H9 (cell line): Measurements from ENCODE around the gene NCOA1. TPM values are rescaled to one million over a fixed set of nuclear protein-coding genes. Genes with fewer than 3 reads are reported as not detected.

Experiments
- DNase-seq: peaks from one replicate; pipeline ENCODE4 v3.0.0-alpha.2; 2017
- H2AFZ ChIP-seq: one replicate; pipeline ENCODE4 v1.6.1; 2013; ENCODE audit warnings: mild to moderate bottlenecking, low read length, control low read depth, moderate library complexity
- H2AK5ac ChIP-seq: 2 replicates; pipeline ENCODE4 v1.6.1; 2013; ENCODE audit warnings: low read length, control low read depth, mixed read lengths; ENCODE audit not compliant: insufficient read length
- H2BK120ac ChIP-seq: one replicate; pipeline ENCODE4 v1.6.1; 2013; ENCODE audit warnings: low read depth, mild to moderate bottlenecking, low read length, control low read depth, inconsistent platforms; ENCODE audit not compliant: poor library complexity, severe bottlenecking
- H2BK12ac ChIP-seq: 2 replicates; pipeline ENCODE4 v1.6.1; 2013; ENCODE audit warnings: low read length, control low read depth, mixed read lengths, low read depth; ENCODE audit not compliant: insufficient read length
- H2BK15ac ChIP-seq: 2 replicates; pipeline ENCODE4 v1.6.1; 2013; ENCODE audit warnings: low read depth, low read length, control low read depth
- H2BK20ac ChIP-seq: one replicate; pipeline ENCODE4 v1.6.1; 2013; ENCODE audit warnings: low read depth, mild to moderate bottlenecking, low read length, control low read depth, inconsistent platforms; ENCODE audit not compliant: poor library complexity, severe bottlenecking
- H2BK5ac ChIP-seq: 2 replicates; pipeline ENCODE4 v1.6.1; 2013; ENCODE audit warnings: low read length, control low read depth, mixed read lengths; ENCODE audit not compliant: insufficient read length
- H3K14ac ChIP-seq: 2 replicates; pipeline ENCODE4 v1.6.1; 2013; ENCODE audit warnings: low read length, control low read depth; ENCODE audit not compliant: insufficient read depth
- H3K18ac ChIP-seq: 2 replicates; pipeline ENCODE4 v1.6.1; 2013; ENCODE audit warnings: low read depth, mild to moderate bottlenecking, mixed read lengths, low read length, control low read depth; ENCODE audit not compliant: insufficient read length
- H3K23ac ChIP-seq: 2 replicates; pipeline ENCODE4 v1.6.1; 2013; ENCODE audit warnings: low read length, control low read depth, mixed read lengths, low read depth; ENCODE audit not compliant: insufficient read length
- H3K23me2 ChIP-seq: 2 replicates; pipeline ENCODE4 v1.6.1; 2013; ENCODE audit warnings: low read depth, mild to moderate bottlenecking, mixed read lengths, low read length, control low read depth; ENCODE audit not compliant: insufficient read length, poor library complexity, severe bottlenecking
- H3K27ac ChIP-seq: 2 replicates; pipeline ENCODE4 v1.5.1; 2013; ENCODE audit warnings: low read length, control low read depth, mixed read lengths, low read depth; ENCODE audit not compliant: insufficient read length
- H3K27me3 ChIP-seq: 2 replicates; pipeline ENCODE4 v1.6.1; 2013; ENCODE audit warnings: low read length, control low read depth, inconsistent platforms; ENCODE audit not compliant: insufficient read depth
- H3K4ac ChIP-seq: 2 replicates; pipeline ENCODE4 v1.6.1; 2013; ENCODE audit warnings: low read depth, mild to moderate bottlenecking, control low read depth, inconsistent platforms, low read length, moderate library complexity
- H3K4me1 ChIP-seq: 2 replicates; pipeline ENCODE4 v1.6.1; 2013; ENCODE audit warnings: low read length, control low read depth, inconsistent platforms; ENCODE audit not compliant: insufficient read depth
- H3K4me2 ChIP-seq: 2 replicates; pipeline ENCODE4 v1.6.1; 2013; ENCODE audit warnings: low read length, control low read depth, mixed read lengths; ENCODE audit not compliant: insufficient read length, insufficient read depth
- H3K56ac ChIP-seq: 2 replicates; pipeline ENCODE4 v1.6.1; 2013; ENCODE audit warnings: low read depth, mild to moderate bottlenecking, mixed read lengths, low read length, control low read depth; ENCODE audit not compliant: insufficient read length
- H3K79me1 ChIP-seq: 2 replicates; pipeline ENCODE4 v1.6.1; 2013; ENCODE audit warnings: low read depth, mild to moderate bottlenecking, moderate library complexity, low read length, control low read depth, inconsistent platforms; ENCODE audit not compliant: insufficient read depth, poor library complexity, severe bottlenecking
- H3K79me2 ChIP-seq: 2 replicates; pipeline ENCODE4 v1.6.1; 2013; ENCODE audit warnings: low read length, control low read depth, inconsistent platforms; ENCODE audit not compliant: insufficient read depth
- H3K9ac ChIP-seq: 2 replicates; pipeline ENCODE4 v1.6.1; 2013; ENCODE audit warnings: low read length, control low read depth, mixed read lengths; ENCODE audit not compliant: insufficient read length; ENCODE audit errors: extremely low read depth
- H3K9me3 ChIP-seq: one replicate; pipeline ENCODE4 v1.6.1; 2013; ENCODE audit warnings: low read depth, low read length, inconsistent platforms; ENCODE audit not compliant: control insufficient read depth
- H3T11ph ChIP-seq: one replicate; pipeline ENCODE4 v1.6.1; 2013; ENCODE audit warnings: mild to moderate bottlenecking, low read length, control low read depth, inconsistent platforms
- H4K20me1 ChIP-seq: one replicate; pipeline ENCODE4 v1.6.1; 2013; ENCODE audit not compliant: control insufficient read depth, insufficient read length, insufficient read depth
- H4K5ac ChIP-seq: 2 replicates; pipeline ENCODE4 v1.6.1; 2013; ENCODE audit warnings: low read depth, mild to moderate bottlenecking, mixed read lengths, low read length, control low read depth; ENCODE audit not compliant: insufficient read length
- H4K8ac ChIP-seq: replicated peaks from 2 replicates; pipeline ENCODE4 v1.6.1; 2013; ENCODE audit warnings: low read length, control low read depth, mixed read lengths, low read depth; ENCODE audit not compliant: insufficient read length
- H4K91ac ChIP-seq: 2 replicates; pipeline ENCODE4 v1.6.1; 2013; ENCODE audit warnings: low read depth, mild to moderate bottlenecking, moderate library complexity, mixed read lengths, low read length, control low read depth; ENCODE audit not compliant: insufficient read length
- H3K27ac Mint-ChIP-seq, 3 experiments: 2 replicates in 2 of 3; 3 replicates in 1 of 3; pipeline ENCODE4 v1.8.0; 2020 to 2021; ENCODE audit warnings: mixed read lengths in 3 of 3, mild to moderate bottlenecking in 1 of 3, moderate library complexity in 1 of 3
- H3K27me3 Mint-ChIP-seq: 2 replicates; pipeline ENCODE4 v1.8.0; 2021; ENCODE audit warnings: low read depth, mild to moderate bottlenecking, moderate library complexity, mixed read lengths
- H3K36me3 Mint-ChIP-seq, 3 experiments: 2 replicates in 2 of 3; 3 replicates in 1 of 3; pipeline ENCODE4 v1.8.0; 2020 to 2021; ENCODE audit warnings: low read depth in 3 of 3, mixed read lengths in 3 of 3; ENCODE audit not compliant: insufficient read depth in 1 of 3
- H3K4me1 Mint-ChIP-seq, 2 experiments: 2 replicates each; pipeline ENCODE4 v1.8.0; 2020; ENCODE audit warnings: mixed read lengths in 2 of 2
- H3K4me3 Mint-ChIP-seq, 2 experiments: 2 replicates in 1 of 2; 3 replicates in 1 of 2; pipeline ENCODE4 v1.8.0; 2020 to 2021; ENCODE audit warnings: mild to moderate bottlenecking in 2 of 2, mixed read lengths in 2 of 2, moderate library complexity in 1 of 2
- H3K9me3 Mint-ChIP-seq, 2 experiments: 2 replicates in 1 of 2; 3 replicates in 1 of 2; pipeline ENCODE4 v1.8.0; 2020; ENCODE audit warnings: mild to moderate bottlenecking in 2 of 2, mixed read lengths in 2 of 2, moderate library complexity in 1 of 2
- WGBS: extraction: QIAGEN DNeasy Blood & Tissue Kit; methylation state at CpG from one replicate; pipeline ENCODE4 v1.1.7; 2013; ENCODE audit warnings: missing lambda C conversion rate, low lambda C conversion rate, mixed read lengths; ENCODE audit not compliant: insufficient read length; ENCODE audit errors: extremely low coverage; 5-methylcytosine and 5-hydroxymethylcytosine counted together
- total RNA-seq: library from RNA; stranded (reverse); gene quantifications from 2 replicates; pipeline ENCODE4 v1.2.1, GENCODE V29; 2021
- TF ChIP-seq, protein P1 (sequence below): fragments of 200-600 bp; sonication (generic); conservative IDR thresholded peaks from 3 replicates; pipeline ENCODE4 v1.8.0; 2021; ENCODE audit warnings: antibody characterized with exemption, mild to moderate bottlenecking

Gene NCOA1
- total RNA-seq, 1 experiment from 2014 or later, result 14.8 TPM

DNA sequence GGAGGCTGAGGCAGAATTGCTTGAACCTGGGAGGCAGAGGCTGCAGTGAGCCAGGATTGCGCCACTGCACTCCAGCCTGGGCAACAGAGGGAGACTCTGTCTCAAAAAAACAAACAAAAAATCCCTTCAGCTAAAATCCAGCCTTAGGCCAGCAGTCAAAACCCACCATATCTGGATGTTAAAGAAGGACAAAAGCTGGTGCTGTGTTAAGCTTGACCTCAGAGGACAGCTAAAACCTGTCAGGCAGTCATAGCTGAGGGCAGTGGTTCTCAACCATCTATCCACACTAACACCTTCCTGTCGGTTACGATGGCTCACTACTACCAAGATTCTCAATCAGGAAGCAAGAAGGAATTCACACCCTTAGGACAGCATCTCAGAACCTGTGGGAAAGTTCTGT, 292.6 kb downstream of the NCOA1 start:
- Mint-ChIP-seq H3K4me1 (no peaks in the 10 kb centered on the region; a peak in 4 of 4 replicates), H3K27me3 (no peaks in the 10 kb centered on the region; the same call in 1 of the 2 replicates), H3K4me3 (no peak overlapping the region), H3K27ac (no peak overlapping the region), H3K9me3 (no peaks in the 10 kb centered on the region), H3K36me3 (peaks cover 0 to 3% (median under 1%) of the 10 kb centered on the region in 3 experiments; a peak in 2 of 7 replicates)
- no peak overlapping the region for H4K8ac ChIP-seq
- no peak overlapping the region for H2BK120ac ChIP-seq
- H3K14ac ChIP-seq, result no peak overlapping the region
- H2BK15ac ChIP-seq, result no peak overlapping the region
- H3K9me3 ChIP-seq, result no peaks in the 10 kb centered on the region
- no peak overlapping the region for H3K56ac ChIP-seq
- TF ChIP-seq, protein P1, sequence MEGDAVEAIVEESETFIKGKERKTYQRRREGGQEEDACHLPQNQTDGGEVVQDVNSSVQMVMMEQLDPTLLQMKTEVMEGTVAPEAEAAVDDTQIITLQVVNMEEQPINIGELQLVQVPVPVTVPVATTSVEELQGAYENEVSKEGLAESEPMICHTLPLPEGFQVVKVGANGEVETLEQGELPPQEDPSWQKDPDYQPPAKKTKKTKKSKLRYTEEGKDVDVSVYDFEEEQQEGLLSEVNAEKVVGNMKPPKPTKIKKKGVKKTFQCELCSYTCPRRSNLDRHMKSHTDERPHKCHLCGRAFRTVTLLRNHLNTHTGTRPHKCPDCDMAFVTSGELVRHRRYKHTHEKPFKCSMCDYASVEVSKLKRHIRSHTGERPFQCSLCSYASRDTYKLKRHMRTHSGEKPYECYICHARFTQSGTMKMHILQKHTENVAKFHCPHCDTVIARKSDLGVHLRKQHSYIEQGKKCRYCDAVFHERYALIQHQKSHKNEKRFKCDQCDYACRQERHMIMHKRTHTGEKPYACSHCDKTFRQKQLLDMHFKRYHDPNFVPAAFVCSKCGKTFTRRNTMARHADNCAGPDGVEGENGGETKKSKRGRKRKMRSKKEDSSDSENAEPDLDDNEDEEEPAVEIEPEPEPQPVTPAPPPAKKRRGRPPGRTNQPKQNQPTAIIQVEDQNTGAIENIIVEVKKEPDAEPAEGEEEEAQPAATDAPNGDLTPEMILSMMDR, result no peak
- no peak for DNase-seq
- H3K4me2 ChIP-seq, result no peak overlapping the region
- H4K5ac ChIP-seq, result no peak overlapping the region
- no peak overlapping the region for H3K27ac ChIP-seq
- H3K79me1 ChIP-seq, result no peaks in the 10 kb centered on the region
- H3K9ac ChIP-seq, result no peak overlapping the region
- no peaks in the 10 kb centered on the region for H3K27me3 ChIP-seq
- no peak overlapping the region for H2AFZ ChIP-seq
- H2BK20ac ChIP-seq, result no peak overlapping the region
- no peaks in the 10 kb centered on the region for H3K79me2 ChIP-seq
- H4K91ac ChIP-seq, result no peak overlapping the region
- H3K4me1 ChIP-seq, result peaks cover 2% of the 10 kb centered on the region; the same call in 1 of the 2 replicates
- H4K20me1 ChIP-seq, result no peaks in the 10 kb centered on the region
- no peak overlapping the region for H2BK5ac ChIP-seq
- WGBS, result no CpG with 5 or more reads among the region's 3 CpGs
- H3K23me2 ChIP-seq, result no peaks in the 10 kb centered on the region
- no peak overlapping the region for H3K4ac ChIP-seq
- H2BK12ac ChIP-seq, result no peak overlapping the region
- no peak overlapping the region for H3K23ac ChIP-seq
- no peak overlapping the region for H2AK5ac ChIP-seq
- no peak overlapping the region for H3K18ac ChIP-seq
- H3T11ph ChIP-seq, result no peak overlapping the region
